Neural cell (in vitro differentiated cells): ENCODE results near the gene DNAH1. TPM values are rescaled to one million over a fixed set of nuclear protein-coding genes. Genes with fewer than 3 reads are reported as not detected.

Source experiments
- H2AFZ ChIP-seq: fragments of 200-600, 300-800 bp; sonication (generic), shearing (Covaris generic); 2 replicates; pipeline ENCODE4 v1.6.0; 2014; ENCODE audit warnings: low read depth, mild to moderate bottlenecking, antibody characterized with exemption, low read length, moderate library complexity
- H3F3A ChIP-seq: fragments of 200-600 bp; shearing (Covaris generic); 2 replicates; pipeline ENCODE4 v1.6.1; 2016; ENCODE audit warnings: mild to moderate bottlenecking, moderate library complexity, mixed read lengths, antibody characterized with exemption, low read length; ENCODE audit not compliant: insufficient read depth, poor library complexity, severe bottlenecking
- H3K27ac ChIP-seq: fragments of 200-600, 300-800 bp; sonication (generic), shearing (Covaris generic); 2 replicates; pipeline ENCODE4 v1.5.1; 2014; ENCODE audit warnings: mild to moderate bottlenecking, low read length, moderate library complexity
- H3K27me3 ChIP-seq: fragments of 300-800, 200-600 bp; sonication (generic), shearing (Covaris generic); 2 replicates; pipeline ENCODE4 v1.6.0; 2014; ENCODE audit warnings: mild to moderate bottlenecking, low read depth, low read length, moderate library complexity; ENCODE audit not compliant: insufficient read depth
- H3K36me3 ChIP-seq: fragments of 300-800, 200-600 bp; sonication (generic), shearing (Covaris generic); 2 replicates; pipeline ENCODE4 v1.5.1; 2014; ENCODE audit warnings: mild to moderate bottlenecking, antibody characterized with exemption, low read length, moderate library complexity; ENCODE audit not compliant: insufficient read depth
- H3K4me2 ChIP-seq: fragments of 300-800, 200-600 bp; sonication (generic), shearing (Covaris generic); 2 replicates; pipeline ENCODE4 v1.6.0; 2014; ENCODE audit warnings: mild to moderate bottlenecking, low read length
- H3K4me3 ChIP-seq: fragments of 300-800, 200-600 bp; sonication (generic), shearing (Covaris generic); 2 replicates; pipeline ENCODE4 v1.5.1; 2014; ENCODE audit warnings: mild to moderate bottlenecking, low read length, moderate library complexity
- H3K79me2 ChIP-seq: fragments of 200-600 bp; shearing (Covaris generic); replicated peaks from 2 replicates; pipeline ENCODE4 v1.6.0; 2014; ENCODE audit warnings: mild to moderate bottlenecking, low read length, moderate library complexity; ENCODE audit not compliant: insufficient read depth
- H3K9ac ChIP-seq: fragments of 300-800, 200-600 bp; sonication (generic), shearing (Covaris generic); 2 replicates; pipeline ENCODE4 v1.6.1; 2016; ENCODE audit warnings: mild to moderate bottlenecking, low read length, mixed read lengths
- H3K9me2 ChIP-seq: fragments of 200-600 bp; shearing (Covaris generic); 2 replicates; pipeline ENCODE4 v1.6.1; 2016; ENCODE audit warnings: mild to moderate bottlenecking, low read length, mixed read lengths; ENCODE audit not compliant: insufficient read depth
- H3K9me3 ChIP-seq: fragments of 200-600, 300-800 bp; sonication (generic), shearing (Covaris generic); 2 replicates; pipeline ENCODE4 v1.6.1; 2016; ENCODE audit warnings: mild to moderate bottlenecking, mixed run types, low read length, moderate library complexity, mixed read lengths
- H4K20me1 ChIP-seq: fragments of 200-600 bp; shearing (Covaris generic); 2 replicates; pipeline ENCODE4 v1.6.1; 2016; ENCODE audit warnings: mild to moderate bottlenecking, mixed run types; ENCODE audit not compliant: insufficient read depth
- EP300 ChIP-seq: fragments of 450-650 bp; conservative IDR thresholded peaks from 2 replicates; pipeline ENCODE4 v1.6.1; 2014; ENCODE audit warnings: antibody characterized with exemption, mild to moderate bottlenecking, moderate library complexity; ENCODE audit not compliant: poor library complexity, severe bottlenecking
- EZH2 ChIP-seq: fragments of 200-600, 300-800 bp; shearing (Covaris generic), sonication (generic); IDR thresholded peaks from 2 replicates; pipeline ENCODE4 v1.6.1; 2014; ENCODE audit warnings: antibody characterized with exemption, low read length, borderline replicate concordance, mild to moderate bottlenecking; ENCODE audit not compliant: insufficient read depth, poor library complexity, severe bottlenecking
- MXI1 ChIP-seq: fragments of 450-650 bp; conservative IDR thresholded peaks from 2 replicates; pipeline ENCODE4 v1.6.1; 2014; ENCODE audit warnings: antibody characterized with exemption, mild to moderate bottlenecking; ENCODE audit not compliant: poor library complexity, severe bottlenecking
- POLR2AphosphoS5 ChIP-seq: IDR thresholded peaks from 2 replicates; pipeline ENCODE4 v1.6.1; 2012
- RAD21 ChIP-seq: fragments of 450-650 bp; conservative IDR thresholded peaks from 2 replicates; pipeline ENCODE4 v1.6.1; 2014; ENCODE audit warnings: antibody characterized with exemption, mild to moderate bottlenecking, moderate library complexity
- SMC3 ChIP-seq: fragments of 450-650 bp; conservative IDR thresholded peaks from 2 replicates; pipeline ENCODE4 v1.6.1; 2014; ENCODE audit warnings: antibody characterized with exemption, mild to moderate bottlenecking, moderate library complexity; ENCODE audit not compliant: poor library complexity
- TAF1 ChIP-seq: IDR thresholded peaks from 2 replicates; pipeline ENCODE4 v1.6.1; 2012; ENCODE audit warnings: low read depth
- polyA plus RNA-seq: library from polyadenylated mRNA; depleted of rRNA; stranded (reverse); fragments of >200 nt; gene quantifications from 2 replicates; pipeline ENCODE4 v1.2.3, GENCODE V29; 2014
- TF ChIP-seq, protein P1 (sequence below): IDR thresholded peaks from 2 replicates; pipeline ENCODE4 v1.6.1; 2012; ENCODE audit warnings: borderline replicate concordance
- TF ChIP-seq, protein P2 (sequence below): fragments of 450-650 bp; IDR thresholded peaks from 2 replicates; pipeline ENCODE4 v1.5.1; 2014; ENCODE audit warnings: antibody characterized with exemption, mild to moderate bottlenecking, moderate library complexity; ENCODE audit not compliant: poor library complexity, severe bottlenecking

Gene DNAH1
- polyA plus RNA-seq, 1 donor from 2014 or later = 5.4 TPM

DNA sequence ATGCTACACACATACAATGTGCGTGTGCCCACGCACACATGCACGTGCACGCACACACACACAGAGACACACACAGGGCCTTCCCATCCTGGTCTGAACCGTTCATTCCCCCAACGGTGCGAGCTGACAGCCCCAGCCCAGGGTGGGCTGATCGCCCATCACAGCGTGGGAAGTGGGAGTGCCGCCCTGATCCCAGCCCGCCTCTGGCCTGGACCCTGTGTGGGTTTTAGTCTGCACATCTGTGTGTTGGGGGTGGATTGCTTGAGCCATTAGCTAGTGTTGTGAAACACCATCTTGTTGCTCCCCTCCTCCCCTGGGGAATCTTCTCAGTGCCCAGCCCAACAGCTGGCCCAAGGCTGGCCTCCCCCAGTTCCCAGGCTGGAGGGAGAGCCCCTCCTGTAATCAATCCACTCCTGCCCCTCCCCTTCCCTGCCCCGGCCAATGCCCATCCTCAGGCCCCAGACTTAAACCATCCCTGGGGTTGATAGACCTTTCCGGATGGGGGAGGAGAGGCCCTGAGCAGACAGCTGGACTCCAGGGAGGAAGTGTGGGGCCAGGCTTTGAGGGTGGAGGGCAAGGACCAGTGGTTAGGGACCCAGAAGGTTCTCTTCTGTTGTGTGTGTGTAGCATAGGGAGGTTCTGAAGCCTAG is 120.5 kb downstream of the DNAH1 start:
- no peaks in the 10 kb centered on the region for H3F3A ChIP-seq
- H3K4me2 ChIP-seq = no peak overlapping the region
- no peaks in the 10 kb centered on the region for H3K79me2 ChIP-seq
- no peak overlapping the region for H2AFZ ChIP-seq
- TF ChIP-seq, protein P1, sequence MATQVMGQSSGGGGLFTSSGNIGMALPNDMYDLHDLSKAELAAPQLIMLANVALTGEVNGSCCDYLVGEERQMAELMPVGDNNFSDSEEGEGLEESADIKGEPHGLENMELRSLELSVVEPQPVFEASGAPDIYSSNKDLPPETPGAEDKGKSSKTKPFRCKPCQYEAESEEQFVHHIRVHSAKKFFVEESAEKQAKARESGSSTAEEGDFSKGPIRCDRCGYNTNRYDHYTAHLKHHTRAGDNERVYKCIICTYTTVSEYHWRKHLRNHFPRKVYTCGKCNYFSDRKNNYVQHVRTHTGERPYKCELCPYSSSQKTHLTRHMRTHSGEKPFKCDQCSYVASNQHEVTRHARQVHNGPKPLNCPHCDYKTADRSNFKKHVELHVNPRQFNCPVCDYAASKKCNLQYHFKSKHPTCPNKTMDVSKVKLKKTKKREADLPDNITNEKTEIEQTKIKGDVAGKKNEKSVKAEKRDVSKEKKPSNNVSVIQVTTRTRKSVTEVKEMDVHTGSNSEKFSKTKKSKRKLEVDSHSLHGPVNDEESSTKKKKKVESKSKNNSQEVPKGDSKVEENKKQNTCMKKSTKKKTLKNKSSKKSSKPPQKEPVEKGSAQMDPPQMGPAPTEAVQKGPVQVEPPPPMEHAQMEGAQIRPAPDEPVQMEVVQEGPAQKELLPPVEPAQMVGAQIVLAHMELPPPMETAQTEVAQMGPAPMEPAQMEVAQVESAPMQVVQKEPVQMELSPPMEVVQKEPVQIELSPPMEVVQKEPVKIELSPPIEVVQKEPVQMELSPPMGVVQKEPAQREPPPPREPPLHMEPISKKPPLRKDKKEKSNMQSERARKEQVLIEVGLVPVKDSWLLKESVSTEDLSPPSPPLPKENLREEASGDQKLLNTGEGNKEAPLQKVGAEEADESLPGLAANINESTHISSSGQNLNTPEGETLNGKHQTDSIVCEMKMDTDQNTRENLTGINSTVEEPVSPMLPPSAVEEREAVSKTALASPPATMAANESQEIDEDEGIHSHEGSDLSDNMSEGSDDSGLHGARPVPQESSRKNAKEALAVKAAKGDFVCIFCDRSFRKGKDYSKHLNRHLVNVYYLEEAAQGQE = no peak
- TF ChIP-seq EZH2 = no peak
- TF ChIP-seq TAF1 = no peak
- no peak for TF ChIP-seq MXI1
- no peak for TF ChIP-seq SMC3
- no peak for TF ChIP-seq RAD21
- TF ChIP-seq POLR2AphosphoS5 = no peak
- no peak for TF ChIP-seq EP300
- TF ChIP-seq, protein P2, sequence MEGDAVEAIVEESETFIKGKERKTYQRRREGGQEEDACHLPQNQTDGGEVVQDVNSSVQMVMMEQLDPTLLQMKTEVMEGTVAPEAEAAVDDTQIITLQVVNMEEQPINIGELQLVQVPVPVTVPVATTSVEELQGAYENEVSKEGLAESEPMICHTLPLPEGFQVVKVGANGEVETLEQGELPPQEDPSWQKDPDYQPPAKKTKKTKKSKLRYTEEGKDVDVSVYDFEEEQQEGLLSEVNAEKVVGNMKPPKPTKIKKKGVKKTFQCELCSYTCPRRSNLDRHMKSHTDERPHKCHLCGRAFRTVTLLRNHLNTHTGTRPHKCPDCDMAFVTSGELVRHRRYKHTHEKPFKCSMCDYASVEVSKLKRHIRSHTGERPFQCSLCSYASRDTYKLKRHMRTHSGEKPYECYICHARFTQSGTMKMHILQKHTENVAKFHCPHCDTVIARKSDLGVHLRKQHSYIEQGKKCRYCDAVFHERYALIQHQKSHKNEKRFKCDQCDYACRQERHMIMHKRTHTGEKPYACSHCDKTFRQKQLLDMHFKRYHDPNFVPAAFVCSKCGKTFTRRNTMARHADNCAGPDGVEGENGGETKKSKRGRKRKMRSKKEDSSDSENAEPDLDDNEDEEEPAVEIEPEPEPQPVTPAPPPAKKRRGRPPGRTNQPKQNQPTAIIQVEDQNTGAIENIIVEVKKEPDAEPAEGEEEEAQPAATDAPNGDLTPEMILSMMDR = no peak
- H3K9ac ChIP-seq = no peak overlapping the region
- H3K27ac ChIP-seq = no peak overlapping the region
- no peaks in the 10 kb centered on the region for H3K9me3 ChIP-seq
- H4K20me1 ChIP-seq = no peaks in the 10 kb centered on the region
- H3K4me3 ChIP-seq = no peak overlapping the region
- H3K36me3 ChIP-seq = no peaks in the 10 kb centered on the region
- no peaks in the 10 kb centered on the region for H3K27me3 ChIP-seq
- H3K9me2 ChIP-seq = no peaks in the 10 kb centered on the region

DNA sequence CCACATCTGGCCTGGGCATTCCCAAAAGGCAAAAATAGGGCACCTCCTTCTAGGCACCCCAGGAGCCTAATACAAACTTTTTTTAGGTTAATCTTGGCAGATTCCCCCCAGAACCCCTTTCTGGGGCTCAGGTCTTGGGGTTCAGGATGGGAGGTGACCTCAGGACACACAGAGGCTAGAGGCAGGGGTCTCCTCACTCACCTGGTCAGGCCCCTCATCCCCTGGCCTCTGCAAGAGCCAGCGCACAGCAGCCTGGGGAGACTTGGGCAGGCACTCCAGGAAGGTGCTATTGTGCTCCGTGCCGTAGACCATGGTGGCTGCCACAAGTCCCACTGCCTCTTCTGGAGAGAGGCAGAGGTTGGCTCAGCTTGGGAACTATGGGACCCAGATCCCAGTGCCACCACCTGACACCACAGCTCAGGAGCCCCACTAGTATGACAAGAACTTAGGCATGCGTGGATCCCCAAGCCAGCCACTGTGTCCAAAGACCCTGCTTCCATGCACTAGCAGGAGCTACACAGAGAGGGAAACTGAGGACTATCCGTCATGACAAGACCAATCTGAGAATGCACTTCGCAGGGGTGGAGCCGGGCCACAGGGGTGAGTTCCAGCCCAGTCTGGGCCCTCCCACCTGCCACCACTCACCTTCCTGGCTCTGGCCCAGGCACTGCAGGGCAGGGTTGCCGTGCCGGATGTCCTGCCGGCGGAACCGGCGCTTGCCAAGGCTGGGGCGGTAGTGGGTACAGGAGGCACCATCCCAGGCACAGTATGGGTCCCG is 121.4 kb downstream of the DNAH1 start:
- Histone ChIP-seq H4K20me1 (no peaks in the 10 kb centered on the region), H3K4me2 (no peak overlapping the region), H3K9me3 (no peaks in the 10 kb centered on the region), H3K79me2 (no peaks in the 10 kb centered on the region), H3K36me3 (no peaks in the 10 kb centered on the region), H3K27me3 (no peaks in the 10 kb centered on the region), H3K4me3 (no peak overlapping the region), H3F3A (no peaks in the 10 kb centered on the region), H3K27ac (no peak overlapping the region), H3K9ac (no peak overlapping the region), H2AFZ (no peak overlapping the region), H3K9me2 (no peaks in the 10 kb centered on the region)
- TF ChIP-seq TAF1 (no peak), POLR2AphosphoS5 (no peak), RAD21 (no peak), MXI1 (no peak), SMC3 (no peak), EZH2 (no peak), EP300 (no peak)
- TF ChIP-seq, protein P2 = no peak
- TF ChIP-seq, protein P1 = no peak
